Measurements from ENCODE around the gene KLHL21.

GRCh38 chr1:6603238-6603914 lies 707 bp upstream of the KLHL21 start:
- no peak for TF ChIP-seq CTCF (conservative IDR thresholded peaks at IDR 0.05 in 1 of 2, IDR thresholded peaks at IDR 0.05 in 1 of 2; ENCODE audit: extremely low read depth in 1 of 2, insufficient read depth in 1 of 2, low read depth in 1 of 2, low read length in 2 of 2)
- TF ChIP-seq EZH2 (IDR thresholded peaks at IDR 0.05; ENCODE audit: borderline replicate concordance, low read length) = no peak
